Astrocyte (in vitro differentiated cells and primary cell): ENCODE measurements around the gene PTPRN2.

Experiments used
- EZH2 ChIP-seq: IDR thresholded peaks from 2 replicates; pipeline ENCODE4 v1.6.1; 2012; ENCODE audit warnings: mild to moderate bottlenecking, low read length, inconsistent platforms; ENCODE audit not compliant: insufficient read depth
- TF ChIP-seq, protein P1 (sequence below): IDR thresholded peaks from 2 replicates; pipeline ENCODE4 v1.5.1; 2011; ENCODE audit warnings: low read depth, mild to moderate bottlenecking, inconsistent platforms, low read length, moderate library complexity; ENCODE audit not compliant: insufficient read depth

DNA sequence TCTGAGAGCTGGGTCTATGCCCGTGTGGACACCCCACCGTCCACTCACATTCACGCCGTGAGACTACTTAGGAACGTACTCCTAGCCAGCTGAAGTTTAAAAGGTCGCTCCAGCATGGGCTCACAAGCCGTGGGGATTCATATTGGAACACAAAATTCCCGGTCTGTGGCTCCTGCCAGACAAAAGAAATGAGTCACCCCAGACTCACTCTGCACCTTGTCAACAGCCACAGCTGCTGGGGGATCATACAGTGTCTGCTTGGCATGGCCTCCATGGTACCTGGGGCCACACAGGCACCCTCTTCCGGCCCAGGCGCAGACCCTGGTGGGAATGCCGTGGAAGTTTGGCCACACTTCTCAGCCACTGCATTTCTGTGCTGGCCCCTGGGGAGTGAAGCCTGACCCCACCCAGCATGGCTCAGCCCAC is 1022.4 kb downstream of the PTPRN2 start:
- TF ChIP-seq, protein P1, sequence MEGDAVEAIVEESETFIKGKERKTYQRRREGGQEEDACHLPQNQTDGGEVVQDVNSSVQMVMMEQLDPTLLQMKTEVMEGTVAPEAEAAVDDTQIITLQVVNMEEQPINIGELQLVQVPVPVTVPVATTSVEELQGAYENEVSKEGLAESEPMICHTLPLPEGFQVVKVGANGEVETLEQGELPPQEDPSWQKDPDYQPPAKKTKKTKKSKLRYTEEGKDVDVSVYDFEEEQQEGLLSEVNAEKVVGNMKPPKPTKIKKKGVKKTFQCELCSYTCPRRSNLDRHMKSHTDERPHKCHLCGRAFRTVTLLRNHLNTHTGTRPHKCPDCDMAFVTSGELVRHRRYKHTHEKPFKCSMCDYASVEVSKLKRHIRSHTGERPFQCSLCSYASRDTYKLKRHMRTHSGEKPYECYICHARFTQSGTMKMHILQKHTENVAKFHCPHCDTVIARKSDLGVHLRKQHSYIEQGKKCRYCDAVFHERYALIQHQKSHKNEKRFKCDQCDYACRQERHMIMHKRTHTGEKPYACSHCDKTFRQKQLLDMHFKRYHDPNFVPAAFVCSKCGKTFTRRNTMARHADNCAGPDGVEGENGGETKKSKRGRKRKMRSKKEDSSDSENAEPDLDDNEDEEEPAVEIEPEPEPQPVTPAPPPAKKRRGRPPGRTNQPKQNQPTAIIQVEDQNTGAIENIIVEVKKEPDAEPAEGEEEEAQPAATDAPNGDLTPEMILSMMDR: no peak
- no peak for TF ChIP-seq EZH2
